B cell (primary cell): ENCODE data around the gene CCR5.

Experiments used
- CTCF ChIP-seq: fragments of 200-600 bp; IDR thresholded peaks from one replicate; pipeline ENCODE4 v1.8.0; 2022; ENCODE audit warnings: antibody characterized with exemption, mild to moderate bottlenecking
- EZH2 ChIP-seq: IDR thresholded peaks from 2 replicates; pipeline ENCODE4 v1.6.1; 2012; ENCODE audit warnings: borderline replicate concordance, low read depth, mild to moderate bottlenecking, moderate library complexity, low read length; ENCODE audit not compliant: insufficient read depth, poor library complexity, severe bottlenecking

GRCh38 chr3:46369675-46370132, 1.0 kb upstream of the CCR5 start:
- TF ChIP-seq CTCF (no peak), EZH2 (no peak)
